GDM1 (cell line): ENCODE results near the gene TCF12.

Experiments used
- DNase-seq: peaks from one replicate; lab custom pipeline; 2025; lab: John Stamatoyannopoulos, UW

The TCF12 gene

DNA sequence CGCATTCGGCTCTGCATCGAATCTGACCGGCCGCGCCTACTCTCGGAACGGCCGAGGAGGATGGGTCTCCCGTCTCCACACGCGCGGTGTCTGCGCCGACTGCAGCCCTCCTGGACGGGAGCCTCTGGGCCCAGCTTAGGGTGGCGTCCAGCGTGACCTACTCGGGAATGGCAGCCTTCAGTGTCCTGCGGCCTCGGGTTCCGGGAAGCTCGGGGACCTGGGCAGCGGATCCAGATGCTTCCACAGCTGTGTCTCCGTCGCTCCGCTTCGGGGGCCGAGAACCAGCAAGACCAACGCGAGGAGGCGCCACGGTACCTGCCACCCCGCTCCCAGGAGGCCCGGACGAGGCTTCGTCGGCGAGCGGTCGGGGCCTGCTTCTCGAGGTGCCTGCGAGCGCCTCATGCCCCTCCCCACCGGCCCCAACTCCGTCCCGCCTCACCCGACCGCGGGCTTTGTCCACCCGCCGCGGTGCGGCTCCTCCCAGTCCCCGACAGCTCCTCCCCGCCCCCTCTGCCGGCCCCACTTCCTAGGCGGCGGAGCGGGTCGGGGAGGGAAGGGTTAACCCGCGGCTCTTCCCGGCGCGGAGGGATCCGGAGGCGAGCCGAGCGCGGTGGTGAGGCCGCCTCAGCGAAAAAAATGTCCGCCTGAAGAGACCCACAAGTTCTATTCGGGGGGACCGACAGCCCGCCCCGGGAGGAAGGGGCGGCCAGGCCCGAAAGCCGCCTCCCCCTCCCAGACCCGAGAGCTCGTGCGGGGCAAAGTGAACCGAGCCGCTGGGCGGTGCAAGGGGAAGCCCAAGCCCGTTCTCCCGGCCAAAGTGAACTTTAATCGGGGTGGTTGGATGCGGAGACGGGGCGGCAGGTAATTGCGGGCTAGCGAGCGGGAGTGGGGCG lies at the start of gene TCF12:
TCF12 (plus strand) TSS at position 599 of the 893 bp plus-strand sequence. CDS start 1,270 bp downstream, outside the sequence.
- peak; percentile 88 for DNase-seq

DNA sequence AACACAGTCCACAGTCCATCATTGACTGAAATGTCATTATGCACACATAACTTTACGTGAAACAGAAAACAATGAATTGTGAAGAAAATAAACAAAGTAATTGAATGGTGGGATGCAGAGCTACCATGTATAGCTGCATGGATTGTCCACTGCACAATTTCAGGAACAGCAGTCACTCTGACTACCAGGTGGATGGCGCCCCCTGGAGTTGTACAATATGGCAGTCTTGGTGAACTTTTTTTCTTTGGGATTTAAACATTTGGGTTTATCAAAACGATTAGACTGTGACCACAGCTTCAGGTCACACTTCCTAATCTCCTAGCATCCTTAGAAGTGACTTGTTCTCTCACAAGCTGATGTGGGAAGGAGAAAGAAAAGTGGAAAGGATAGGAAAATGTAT lies 48.9 kb upstream of the TCF12 start:
- peak; percentile 18 for DNase-seq

DNA sequence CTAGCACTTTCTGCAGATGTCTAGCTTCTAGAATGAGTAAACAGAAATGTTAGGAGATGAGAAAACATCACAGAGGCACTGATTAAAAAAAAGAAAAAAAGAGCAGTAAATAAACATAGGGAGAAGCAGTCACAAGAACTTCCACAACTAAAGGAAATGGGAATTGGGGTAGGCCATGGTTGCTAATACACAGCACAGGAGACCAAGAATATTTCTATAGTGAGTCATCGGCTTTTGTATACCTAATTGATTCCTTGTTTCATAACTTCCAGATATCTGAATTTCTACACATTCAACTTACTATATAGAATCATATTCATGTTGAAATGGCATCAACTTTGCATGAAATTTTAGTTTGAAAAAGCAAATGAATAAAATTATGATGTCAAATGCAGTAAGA lies 47.3 kb upstream of the TCF12 start:
- no peak for DNase-seq

DNA sequence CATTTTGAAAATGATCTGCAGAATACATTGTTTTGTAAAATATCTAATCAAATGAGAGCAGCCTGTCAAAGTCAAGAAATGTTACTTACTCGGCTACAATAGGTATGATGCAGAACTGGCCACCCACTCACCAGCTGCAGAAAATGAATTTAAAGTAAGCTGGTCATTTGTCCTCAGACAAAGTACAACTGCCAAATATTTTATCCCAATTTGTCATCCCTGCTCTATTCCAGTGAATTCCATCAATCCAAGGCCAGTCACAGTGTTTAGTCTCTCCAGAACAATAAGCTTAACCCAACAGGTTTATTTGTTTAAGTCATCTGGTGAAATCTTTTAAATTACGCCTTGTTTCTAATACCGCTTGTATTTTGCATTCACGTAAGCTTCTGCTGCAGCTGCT lies 46.6 kb upstream of the TCF12 start:
- DNase-seq, result no peak

DNA sequence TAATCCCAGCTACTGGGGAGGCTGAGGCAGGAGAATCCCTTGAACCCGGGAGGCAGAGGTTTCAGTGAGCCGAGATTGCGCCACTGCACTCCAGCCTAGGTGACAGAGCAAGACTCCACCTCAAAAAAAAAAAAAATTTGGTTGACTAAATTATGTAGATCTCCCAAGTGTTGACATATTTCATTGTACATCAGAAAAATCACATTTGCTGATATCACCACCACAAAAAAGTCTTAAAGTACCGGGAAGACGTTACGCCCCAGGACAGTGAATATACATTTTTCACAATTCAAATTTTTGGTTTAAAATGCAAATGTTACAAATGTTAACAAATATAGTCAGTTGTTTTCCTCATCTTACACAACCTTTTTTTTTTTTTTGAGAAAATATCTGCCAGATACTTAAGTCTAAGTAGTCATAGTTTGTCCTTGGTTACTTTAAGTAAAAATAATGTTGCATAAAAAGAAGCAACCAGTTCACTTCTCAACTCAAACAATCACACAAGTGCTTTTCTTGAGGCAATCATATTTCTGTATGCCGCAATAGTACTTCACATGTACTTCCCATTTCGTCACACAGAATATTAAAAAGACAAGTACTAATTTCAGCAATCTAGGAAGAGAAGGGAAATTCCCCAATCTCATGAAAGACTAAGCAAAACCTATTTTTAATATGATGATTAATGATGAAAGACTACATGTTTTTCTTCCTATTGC lies 41.0 kb upstream of the TCF12 start:
- DNase-seq, result no peak

DNA sequence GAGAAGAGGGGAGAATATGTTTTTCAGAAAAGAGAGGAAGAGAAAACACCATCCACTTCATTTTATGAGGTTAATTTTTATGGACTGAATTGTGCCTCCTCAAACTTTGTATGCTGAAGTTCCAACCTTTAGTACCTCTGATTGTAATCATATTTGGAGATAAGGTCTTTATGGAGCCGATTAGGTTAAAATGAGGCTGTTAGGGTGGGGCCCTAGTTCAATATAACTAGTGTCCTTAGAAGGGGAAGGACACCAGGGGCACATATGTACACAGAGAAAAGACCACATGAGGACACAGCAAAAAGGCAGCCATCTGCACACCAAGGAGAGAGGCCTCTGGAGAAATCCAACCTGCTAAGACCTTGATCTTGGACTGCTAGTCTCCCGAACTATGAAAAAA lies 38.9 kb upstream of the TCF12 start:
- no peak for DNase-seq

DNA sequence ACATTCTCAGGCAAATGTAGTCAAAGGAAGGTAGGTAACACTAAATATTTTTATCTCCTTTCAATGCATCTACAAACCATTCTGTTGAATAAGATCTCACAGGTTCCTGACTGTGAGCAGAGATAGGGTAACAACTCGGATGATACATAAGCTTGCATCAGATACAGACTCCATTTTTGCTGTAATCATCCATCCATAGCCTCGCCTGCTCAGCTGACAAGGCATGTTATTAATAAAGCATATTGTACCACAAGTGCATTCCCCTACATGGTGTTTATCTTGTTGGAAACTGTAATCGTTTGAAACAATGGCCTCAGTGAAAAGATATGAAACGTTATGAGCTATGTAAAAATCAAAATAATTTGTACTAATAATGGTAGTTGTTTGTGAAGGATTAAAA lies 35.4 kb upstream of the TCF12 start:
- no peak for DNase-seq

DNA sequence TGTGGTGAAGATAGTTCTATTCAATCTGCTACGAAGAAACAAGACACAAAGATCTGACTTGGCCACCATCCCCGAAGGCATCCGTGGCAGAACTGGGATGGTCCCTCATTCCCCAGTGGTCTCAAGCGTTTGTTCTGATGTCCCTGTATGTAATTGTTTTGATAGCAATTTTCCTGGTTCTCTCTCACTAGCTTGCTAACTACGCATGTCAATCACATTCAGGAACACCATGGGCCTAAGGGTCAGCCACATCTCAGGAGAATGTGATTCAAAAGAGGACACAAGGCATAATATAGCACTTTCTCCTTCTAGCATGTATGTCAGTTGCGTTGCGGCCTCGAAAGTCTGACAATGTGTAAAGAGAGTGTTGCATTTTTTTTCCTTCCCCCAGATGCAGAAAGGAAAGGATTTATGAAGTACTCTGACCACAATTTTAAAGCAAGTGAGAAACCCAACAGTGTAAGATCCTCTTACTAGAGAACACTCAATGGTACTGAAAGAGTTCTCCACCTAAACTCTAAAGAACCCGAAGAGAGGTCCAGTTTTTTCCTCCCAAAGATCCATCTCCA lies 32.0 kb upstream of the TCF12 start:
- peak; percentile 3 for DNase-seq

DNA sequence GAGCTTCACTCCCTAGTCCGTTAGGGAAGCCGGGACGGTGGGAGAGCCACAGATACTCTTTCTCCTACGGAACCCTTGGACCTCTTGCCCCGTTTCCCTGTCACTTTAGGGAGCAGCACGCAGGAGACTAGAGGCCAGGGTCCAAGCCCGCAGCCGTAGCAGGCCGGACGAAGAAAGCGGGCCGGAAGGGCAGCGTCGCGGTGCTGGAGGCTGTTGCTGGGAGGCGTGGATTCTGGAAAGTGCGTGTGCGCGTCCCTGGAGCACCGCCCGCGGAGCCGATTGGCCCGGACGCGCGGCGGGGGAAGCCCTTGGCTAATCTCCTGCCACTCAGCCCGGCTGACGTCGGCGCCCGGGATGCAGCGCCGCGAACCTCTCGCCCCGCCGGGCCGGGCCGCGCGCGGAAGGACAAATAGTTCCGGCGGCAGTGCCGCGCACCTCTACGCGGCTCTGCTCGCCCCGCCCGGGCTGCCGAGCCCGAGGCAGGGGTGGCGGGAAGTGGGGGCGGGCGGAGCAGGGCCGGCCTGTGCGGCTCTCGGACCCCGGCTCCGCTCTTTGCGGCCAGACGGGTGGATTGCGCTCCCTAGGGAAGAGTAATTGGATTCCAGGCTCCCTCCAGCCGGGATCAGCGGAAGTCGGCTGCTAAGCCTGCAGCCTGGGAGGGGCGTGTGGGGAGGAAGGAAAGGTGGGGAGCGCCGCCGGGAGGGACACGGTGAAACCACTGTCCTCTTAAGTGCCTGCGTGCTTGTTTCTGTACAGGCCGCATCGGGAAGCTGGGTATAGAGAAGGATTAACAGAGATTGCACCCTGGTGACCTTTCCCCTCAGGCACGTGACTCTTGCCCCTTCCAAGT lies 31.3 kb upstream of the TCF12 start:
- DNase-seq, result peak; percentile 88

DNA sequence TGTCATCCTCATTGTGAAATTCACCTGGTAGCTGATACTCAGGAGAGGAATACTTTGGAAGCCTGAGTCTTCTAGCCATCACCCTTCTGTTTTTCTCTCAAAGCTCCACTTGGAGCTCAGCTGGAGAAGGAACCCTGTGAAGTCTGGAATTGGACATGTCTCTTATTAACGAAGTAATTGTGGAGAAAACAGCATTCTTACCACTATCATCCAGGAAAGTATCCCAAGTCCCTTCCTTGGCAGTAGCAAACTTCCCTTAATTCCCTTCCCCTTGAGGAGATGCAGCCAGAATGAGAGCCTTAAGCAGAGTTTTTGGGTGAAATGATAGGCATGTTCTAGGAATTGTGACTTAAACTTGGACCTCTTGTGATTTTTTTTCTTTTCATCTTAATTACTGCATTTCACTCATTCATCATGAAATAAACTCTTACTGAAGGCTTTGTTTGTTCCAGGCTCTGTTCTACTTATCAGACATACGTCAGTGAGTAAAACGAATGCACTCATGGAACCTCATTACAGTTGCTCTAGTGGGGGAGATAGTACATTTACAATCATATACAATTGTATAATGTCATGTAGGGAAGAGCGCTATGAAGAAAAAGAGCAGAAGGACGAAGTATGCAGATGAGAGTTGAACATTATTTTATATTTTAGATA lies 30.5 kb upstream of the TCF12 start:
- no peak for DNase-seq

DNA sequence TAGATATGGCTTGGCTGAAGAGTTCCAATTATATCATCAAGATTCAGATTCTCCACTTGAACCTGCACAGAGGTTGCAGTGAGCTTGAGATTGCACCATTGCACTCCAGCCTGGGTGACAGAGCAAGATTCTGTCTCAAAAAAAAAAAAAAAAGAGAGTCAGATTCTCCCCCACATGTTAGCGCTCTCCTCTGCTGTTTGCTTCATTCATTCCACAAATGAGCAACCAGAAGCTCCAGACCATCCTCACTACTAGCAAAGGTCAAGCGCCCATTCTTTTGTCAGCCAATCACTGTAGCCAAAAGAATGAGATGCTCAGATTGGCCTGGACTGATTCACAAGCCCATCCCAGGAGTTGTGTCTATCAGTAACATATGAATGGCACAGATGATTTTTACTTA lies 28.4 kb upstream of the TCF12 start:
- DNase-seq, result no peak

DNA sequence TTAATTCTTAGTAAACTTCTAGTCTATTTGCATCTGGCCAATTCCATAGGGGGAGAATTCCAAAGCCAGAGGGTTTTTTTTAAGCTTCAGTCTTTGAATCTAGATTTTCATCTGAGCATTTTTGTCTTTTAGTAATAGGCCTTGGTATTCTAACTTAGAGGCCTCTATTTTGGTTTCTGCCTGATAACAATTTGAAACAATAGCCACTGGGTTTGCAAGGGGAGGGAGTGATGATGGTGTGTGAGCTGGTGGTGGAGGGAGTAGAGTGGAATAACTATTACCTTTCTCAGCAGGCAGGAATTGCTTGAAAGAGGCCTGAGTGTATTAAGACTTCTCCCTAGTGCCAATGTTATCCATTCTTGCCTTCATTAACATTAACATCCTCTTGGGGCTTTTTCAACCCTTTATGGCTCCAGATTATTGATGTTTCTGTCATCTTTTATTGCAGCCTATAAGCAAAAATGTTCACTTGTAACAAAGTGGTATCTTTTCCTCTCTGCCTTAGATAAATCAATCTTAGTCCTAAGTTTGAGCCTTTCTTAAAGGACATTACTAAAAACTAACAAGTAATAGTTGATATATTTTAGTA lies 26.5 kb upstream of the TCF12 start:
- DNase-seq, result no peak

DNA sequence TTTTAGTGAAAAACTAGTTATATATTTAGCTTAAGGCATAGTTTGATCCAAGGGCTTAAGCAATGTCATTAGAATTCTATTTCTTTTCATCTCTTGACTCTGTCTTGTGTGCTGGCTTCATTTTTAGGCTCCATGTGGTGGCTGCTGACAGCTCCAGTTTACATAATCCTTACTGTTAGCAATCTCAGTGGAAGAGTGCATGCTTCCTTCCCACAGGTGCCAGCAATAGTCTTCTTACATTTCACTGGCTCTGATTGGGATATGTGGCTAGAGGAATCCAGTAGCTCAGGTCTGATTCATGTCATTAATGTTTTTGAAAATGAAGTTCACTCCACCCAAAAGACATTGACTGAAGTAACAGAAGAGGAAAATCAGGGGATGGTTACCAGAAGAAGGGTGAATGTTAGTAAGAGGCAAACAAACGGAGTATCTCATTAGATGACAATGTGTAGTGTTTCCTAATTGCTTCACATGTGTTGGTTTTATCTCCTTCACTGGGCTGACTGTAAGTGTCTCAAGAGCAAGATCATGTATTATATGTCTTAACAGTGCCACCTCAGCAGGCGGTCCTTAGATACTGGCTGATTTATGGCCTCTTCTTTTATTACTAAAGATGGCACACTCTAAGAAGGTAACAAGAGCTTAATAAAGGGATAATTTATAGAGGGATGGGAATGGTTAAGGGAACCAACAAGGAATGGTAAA lies 25.6 kb upstream of the TCF12 start:
- no peak for DNase-seq

DNA sequence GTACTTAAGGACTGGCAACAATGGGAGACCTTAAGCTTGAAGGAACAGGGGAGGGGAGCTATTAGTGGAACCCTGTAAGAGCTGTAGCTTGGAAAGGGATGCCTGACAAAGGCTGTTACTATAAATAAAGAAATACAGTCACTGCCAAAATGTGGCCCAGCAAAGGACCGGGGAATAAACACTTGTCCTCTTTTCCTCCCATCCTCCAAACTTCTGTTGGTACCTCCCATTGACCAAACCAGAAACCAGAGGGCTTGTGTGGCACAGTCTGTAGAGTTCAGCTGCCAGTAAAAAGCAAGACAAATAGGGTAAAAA lies 25.1 kb upstream of the TCF12 start:
- no peak for DNase-seq

DNA sequence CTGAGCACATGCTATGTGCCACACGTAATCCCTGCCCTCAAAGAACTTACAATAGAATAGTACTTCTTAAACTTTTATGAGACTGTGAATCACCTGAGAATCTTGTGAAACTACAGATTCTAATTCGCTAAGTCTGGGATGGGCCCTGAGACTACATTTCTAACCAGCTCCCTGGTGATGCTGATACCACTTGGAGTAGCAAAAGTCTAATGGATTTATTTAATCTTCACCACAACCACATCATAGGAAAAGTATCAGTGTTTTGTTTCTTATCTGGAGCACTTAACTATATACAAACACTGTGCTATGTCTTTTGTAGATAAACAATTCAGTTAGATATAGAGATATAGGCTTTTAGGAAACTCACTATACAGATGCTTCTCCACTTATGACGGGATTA lies 23.8 kb upstream of the TCF12 start:
- DNase-seq, result no peak

DNA sequence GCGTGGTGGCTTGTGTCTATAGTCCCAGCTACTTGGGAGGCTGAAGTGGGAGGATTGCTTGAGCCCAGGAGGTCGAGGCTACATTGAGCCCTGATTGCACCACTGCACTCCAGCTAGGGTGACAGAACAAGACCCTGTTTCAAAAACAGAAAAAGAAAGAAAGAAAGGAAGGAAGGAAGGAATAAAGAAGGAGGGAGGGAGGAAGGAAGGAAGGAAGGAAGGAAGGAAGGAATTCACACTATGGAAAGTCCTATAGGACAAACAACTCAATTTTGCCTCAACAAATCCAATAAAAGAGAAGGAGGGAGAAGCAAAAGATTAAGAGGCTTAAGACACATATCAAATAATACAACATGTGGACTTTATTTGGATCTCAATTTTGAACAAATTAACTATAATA lies 16.5 kb upstream of the TCF12 start:
- DNase-seq, result no peak

DNA sequence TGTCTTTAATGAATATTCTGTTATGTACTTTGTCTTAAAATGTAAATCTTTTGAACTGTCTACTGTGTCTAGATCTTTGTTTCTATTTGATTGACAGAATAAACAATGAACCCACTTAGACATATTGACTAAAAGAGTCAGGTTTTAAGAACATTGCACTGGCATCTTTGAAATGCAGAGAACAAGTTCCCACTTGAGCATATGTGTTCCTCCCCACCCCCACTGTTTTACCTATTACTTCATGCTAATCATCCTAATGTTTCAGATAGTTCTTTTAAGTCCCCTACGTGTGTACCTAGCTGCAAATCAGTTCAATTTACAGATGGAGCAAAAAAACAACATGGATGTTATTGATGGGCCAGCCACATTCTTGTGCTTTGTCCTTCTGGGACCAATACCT lies 11.7 kb upstream of the TCF12 start:
- DNase-seq, result no peak

DNA sequence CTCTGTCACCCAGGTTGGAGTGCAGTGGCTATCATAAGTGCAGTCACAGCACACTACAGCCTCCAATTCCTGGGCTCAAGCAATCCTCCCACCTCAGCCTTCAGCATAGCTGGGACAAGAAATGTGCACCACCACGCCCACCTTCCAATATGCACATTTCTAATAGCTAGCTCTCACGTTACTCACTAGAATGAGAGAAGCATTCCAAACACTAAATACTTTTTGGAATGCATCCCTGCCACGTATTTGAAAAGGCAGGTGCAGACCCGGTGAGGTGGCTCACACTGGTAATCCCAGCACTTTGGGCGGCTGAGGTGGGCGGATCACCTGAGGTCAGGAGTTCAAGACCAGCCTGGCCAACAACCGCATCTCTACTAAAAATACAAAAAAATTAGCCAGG lies 7.6 kb upstream of the TCF12 start:
- no peak for DNase-seq

DNA sequence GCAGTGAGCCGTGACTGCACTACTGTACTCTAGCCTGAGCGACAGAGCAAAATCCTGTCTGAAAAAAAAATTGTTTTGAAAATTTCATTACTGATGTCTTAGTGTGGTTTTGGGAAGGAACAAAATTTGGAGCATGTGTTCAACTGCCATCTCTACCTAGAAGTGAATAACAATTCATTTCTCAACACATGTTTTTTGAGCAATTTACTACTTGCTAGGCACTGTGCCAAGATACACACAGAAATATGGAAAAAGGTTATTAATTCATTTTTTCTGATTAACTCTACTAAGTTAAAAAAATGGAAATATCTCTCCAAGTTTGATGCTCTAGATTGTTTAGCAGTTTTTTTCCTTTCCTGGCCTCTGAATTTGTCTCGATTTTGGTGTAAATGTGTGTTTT lies 5.2 kb upstream of the TCF12 start:
- DNase-seq, result no peak

DNA sequence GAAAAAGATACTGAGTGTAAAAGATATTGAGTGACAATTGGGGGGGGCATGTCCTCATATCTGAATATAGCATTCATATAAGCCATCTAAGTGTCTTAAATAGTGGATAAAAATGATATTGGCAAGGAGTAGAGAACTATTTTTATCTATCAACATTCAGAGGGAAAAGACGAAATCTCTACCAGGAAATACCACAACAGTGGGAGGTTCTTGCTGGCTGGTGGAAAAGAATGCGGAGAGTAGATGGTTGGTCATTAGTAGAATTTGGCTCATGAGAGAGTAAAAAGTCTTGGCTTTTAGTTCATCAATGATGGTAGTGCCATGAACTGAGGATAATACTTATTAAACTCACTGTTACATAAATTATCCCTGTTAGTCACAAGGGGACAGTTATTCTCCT lies 4.8 kb upstream of the TCF12 start:
- DNase-seq, result no peak

DNA sequence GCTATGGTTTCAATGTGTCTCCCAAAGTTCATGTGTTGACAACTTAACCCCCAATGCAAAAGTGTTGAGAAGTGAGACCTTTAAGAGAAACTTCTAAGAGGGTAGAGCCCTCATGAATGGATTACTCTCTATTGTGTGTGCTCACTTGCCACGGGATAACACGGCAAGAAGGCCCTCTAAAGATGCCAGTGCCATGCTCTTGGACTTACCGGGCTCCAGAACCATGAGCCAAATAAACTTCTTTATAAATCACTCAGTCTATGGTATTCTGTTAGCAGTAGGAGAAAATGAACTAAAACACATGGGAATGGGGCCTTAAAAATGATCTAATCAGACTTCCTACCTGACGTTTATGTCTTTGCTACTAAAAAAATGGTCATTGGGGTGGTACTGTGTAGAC lies 2.6 kb upstream of the TCF12 start:
- no peak for DNase-seq
